NCI-H2196 treated with DMSO at 0.1 percent for 48 hours (cell line): Measurements from ENCODE around the gene TTLL5.
A peak's percentile ranks its signal among the peaks of the same experiment; 100 is the strongest.
"Not testable (repeated sequence)": the region's sequence is repeated elsewhere in the genome, so short reads cannot be mapped to it uniquely, and the experiment has no call there.

Experiments used
- DNase-seq: peaks from one replicate; lab custom pipeline; 2025; ENCODE audit not compliant: unreplicated experiment; lab: John Stamatoyannopoulos, UW

Gene TTLL5

DNA sequence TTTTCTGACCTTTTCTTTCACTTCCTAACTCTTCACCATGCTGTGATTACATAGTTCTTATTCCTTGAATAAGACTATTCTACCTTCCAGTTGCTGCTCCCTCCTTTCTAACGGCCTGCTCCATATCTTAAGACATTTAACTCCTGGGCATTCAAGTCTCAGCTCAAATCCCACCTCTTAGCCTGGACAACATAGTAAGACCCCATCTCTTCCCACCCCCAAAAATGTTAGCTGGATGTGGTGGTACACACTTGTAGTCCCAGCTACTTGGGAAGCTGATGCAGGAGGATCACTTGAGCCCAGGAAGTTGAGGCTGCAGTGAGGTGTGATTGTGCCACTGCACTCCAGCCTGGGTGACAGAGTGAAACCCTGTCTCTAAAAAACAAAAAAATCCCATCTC lies 11.3 kb upstream of the TTLL5 start:
- no peak for DNase-seq

DNA sequence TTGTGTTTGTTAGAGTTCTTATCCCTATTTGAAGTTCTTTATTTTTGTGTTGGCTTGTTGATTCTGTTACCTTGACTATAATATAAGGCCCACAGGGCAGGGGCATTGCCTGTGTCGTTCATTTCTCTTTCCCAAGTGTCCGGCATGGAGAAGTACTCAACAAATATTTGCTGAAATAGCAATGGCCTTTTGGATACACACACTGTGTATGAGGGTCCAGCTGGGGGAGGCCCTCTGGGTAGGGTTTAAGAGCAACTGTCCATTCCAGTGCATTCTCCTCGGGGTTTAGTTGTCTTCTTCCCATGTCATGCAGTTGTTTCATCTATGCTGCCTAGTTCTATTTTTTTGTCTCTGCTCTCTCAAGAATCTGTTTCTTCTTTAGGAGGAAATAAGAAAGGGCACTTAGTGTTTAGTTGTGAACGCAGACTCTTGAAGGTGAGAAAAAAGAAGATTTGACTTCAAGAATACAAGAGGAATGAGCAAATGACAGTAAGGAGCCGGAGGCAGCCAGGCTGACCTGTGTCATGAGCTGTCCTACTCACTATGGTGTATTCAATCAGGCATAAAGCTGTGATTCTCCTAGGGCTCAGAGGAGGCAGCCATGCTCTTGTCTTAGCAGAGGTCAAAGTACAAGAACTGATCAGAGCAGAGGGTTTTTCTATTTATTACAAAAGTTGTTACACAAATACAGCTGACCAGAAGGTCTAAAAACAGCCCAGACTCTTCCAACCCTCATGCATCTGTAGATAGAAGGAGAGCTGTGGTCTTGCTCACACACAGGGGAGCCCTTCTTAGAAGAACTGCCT lies 10.6 kb upstream of the TTLL5 start:
- no peak for DNase-seq

GRCh38 chr14:75653563-75653962 lies 7.5 kb upstream of the TTLL5 start:
- DNase-seq = no peak

GRCh38 chr14:75654127-75654732 lies 6.8 kb upstream of the TTLL5 start:
- DNase-seq = peak; percentile 45

GRCh38 chr14:75655235-75655634 lies 5.8 kb upstream of the TTLL5 start:
- DNase-seq = no peak

DNA sequence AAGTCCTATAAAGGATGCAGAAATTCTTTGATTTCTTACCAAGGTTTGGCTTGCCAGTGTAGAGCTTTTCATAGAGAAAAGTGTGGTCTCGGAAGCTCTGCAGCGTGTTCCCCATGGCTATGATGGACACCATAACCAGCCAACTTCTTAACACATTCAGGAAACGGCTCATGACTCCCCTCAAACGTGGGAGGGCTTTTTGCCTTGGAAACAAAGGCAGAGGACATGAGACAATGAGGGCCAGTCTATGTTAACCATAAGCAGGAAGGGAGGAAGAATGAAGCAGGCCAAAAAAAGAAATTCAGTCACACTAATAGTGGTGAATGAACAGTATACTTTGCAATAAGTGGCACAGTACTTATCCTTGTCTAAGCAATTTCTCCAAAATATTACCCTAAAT lies 3.7 kb upstream of the TTLL5 start:
- no peak for DNase-seq

GRCh38 chr14:75658957-75659356 lies 2.1 kb upstream of the TTLL5 start:
- no peak for DNase-seq

DNA sequence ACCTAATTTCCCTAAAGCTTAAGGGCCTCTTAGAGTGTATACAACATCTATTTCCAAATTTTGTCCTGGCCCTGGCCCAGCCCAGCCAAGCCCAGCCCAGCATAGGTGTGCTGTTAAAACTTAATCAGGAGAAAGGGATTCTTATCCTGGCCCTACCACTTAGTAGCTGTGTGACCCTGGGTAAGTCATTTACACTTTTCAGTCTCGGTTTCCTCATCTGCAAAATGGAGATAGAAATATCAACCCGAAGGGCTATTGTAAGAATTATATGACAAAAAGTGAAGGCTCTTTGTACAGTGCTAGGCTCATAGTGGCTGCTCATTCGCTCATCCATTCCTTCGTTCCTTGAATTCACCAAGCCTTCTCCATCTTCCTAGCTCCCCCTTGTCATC lies 812 bp upstream of the TTLL5 start:
- no peak for DNase-seq

DNA sequence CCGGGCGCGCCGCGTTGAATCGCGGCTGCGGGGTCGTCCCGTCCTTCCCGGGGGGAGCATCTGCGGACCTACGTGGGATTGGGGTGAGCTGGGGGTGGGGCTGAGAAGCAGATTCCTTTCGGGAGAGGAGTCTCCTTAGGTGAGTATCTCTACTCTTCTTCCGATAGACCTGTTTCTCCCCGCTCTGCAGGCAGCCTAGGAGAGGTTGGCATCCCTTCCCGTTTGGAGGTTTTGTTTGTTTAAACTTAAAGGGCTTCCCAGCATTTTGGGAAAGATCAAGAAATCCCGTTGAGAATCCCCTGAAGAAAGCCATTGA lies 411 bp downstream of the TTLL5 start:
- no peak for DNase-seq

DNA sequence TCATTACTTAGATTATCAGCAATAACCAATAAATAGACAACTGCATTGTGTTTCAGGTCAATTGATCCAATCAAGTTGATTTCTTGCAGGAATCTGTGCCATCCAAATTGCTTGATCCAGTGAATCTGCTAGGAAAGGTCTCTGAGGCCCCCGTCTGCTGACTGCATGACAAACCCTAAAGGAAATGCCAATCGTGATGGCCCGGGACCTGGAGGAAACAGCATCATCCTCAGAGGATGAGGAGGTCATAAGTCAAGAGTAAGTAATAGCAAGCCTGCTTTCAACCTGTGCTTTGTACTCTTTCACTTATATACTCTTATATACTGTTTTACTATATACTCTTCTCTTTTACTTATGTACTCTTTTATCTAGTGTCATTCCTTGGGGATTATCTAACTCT lies 1.9 kb downstream of the TTLL5 start:
- no peak for DNase-seq

DNA sequence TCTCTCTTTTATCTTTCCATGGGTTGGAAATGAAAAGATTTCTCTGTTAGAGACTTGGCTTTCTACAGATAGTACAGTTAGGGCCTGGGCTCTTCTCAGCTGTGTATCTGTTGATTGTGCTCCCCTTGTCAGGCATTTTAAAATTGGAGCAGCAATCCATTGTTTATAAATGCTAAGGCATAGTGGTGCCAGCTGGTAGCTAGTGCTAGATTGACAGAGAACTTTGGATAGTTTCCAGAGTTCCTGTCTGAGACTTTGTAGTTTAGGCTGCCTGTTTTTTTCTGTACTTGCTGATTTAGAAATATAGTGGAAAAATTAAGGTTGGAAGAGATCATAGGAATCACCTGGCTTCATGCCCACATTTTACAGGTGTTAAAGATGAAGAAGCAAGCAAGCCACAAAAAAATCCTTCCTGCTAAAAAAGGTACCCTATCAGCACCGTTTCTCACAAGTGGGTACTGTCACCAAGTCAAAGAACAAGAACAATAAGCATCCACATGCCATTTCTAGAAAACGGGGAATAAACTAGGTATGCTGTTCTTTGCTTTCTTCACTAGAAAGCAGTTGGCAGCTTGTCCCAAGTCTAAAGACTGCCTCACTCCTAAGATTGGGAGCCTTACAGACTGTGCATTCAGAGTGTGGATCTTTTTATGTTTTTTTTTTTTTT lies 6.2 kb downstream of the TTLL5 start:
- DNase-seq = no peak

DNA sequence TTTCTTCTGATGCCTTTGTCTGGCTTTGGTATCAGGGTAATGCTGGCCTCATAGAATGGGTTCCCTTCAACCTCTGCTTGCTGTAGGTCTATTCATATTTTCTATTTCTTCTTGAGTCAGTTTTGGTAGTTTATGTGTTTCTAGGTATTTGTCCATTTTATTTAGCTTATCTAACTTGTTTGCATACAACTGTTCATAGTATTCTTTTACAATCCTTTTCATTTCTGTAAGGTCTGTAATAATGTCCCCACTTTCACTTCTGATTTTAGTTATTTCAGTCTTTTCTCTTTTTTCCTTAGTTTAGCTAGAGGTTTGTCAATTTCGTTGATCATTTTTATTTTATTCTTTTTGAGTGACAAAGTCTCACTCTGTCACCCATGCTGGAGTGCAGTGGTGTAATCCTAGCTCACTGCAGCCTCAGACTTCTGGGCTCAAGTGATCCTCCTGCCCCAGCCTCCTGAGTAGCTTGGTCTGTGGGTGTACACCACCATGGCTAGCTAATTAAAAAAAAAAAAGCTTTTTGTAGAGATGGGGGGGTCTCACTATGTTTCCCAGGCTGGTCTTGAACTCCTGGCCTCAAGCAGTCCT lies 11.7 kb downstream of the TTLL5 start:
- DNase-seq = no peak

GRCh38 chr14:75673345-75674035 lies 12.4 kb downstream of the TTLL5 start:
- no peak for DNase-seq

- DNase-seq = no peak
These were observed 14.4 kb downstream of the TTLL5 start for GRCh38 chr14:75675265-75675960.

GRCh38 chr14:75685910-75686309 lies 24.9 kb downstream of the TTLL5 start:
- no peak for DNase-seq

DNA sequence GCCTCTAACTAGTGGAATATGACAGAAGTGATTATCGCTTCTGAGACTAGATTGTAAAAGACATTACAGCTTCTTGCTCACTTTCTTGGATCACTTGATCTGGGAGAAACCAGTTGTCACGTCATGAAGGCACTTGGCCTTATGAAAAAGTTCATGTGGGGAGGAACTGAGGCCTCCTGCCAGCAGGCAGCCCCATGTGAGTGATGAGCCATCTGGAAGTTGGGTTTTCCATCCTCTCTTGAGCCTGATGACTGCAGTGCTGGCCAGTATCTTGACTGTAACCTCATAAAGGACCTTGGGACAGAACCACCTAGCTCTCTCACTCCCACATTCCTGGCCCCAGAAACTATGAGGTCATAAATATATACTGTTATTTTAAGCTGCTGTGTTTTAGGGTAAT lies 28.0 kb downstream of the TTLL5 start:
- DNase-seq = no peak

DNA sequence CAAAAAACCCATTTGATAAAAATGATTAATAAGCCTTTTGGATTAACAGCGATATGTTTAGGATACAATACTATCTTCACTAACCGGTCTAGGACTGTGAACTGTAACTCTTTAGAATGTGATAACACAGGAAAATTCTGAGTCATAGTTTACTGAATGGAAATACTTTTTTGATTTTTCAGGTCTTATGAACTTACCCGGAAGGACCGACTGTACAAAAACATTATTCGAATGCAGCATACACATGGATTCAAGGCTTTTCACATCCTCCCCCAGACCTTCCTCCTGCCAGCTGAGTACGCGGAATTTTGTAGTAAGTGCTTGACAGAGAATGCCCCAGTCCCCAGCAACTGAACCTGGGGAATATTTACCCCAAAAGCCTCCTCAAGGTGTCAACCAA lies 29.0 kb downstream of the TTLL5 start:
- DNase-seq = no peak

DNA sequence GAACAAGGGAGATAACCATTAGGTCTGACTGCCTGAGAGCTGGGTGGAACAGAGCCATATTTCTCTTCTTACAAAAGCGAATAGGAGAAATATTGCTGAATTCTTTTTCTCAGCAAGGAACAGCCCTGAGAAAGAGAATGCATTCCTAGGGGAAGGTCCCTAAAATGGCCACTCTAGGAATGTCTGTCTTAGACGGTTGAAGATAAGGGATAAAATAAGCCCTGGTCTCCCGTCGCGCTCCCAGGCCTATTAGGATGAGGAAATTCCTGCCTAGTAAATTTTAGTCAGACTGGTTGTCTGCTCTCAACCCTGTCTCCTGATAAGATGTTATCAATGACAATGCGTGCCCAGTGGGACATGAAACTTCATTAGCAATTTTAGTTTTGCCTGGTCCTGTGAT lies 34.0 kb downstream of the TTLL5 start:
- not testable (repeated sequence) for DNase-seq

- DNase-seq = no peak
These were observed 36.3 kb downstream of the TTLL5 start for GRCh38 chr14:75697386-75697785.

DNA sequence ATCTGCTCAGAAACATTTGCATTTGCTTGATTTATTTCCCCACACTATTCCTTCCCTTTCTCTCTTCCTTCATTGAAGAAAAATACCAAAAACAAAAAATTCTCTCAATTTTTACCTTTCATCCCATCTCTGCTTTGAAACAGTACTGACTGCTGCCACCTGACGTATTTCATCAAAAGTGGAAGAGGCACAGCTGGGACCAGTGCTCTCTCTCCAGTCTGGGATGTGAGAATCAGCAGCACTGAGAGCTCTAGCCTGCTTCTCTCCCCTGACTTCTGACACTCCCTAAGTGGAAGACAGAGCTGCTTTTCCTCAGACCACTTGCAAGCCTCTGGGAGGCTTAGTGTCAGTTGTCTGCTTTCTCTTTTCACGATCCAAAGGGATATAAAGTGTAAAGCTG lies 36.9 kb downstream of the TTLL5 start:
- no peak for DNase-seq

DNA sequence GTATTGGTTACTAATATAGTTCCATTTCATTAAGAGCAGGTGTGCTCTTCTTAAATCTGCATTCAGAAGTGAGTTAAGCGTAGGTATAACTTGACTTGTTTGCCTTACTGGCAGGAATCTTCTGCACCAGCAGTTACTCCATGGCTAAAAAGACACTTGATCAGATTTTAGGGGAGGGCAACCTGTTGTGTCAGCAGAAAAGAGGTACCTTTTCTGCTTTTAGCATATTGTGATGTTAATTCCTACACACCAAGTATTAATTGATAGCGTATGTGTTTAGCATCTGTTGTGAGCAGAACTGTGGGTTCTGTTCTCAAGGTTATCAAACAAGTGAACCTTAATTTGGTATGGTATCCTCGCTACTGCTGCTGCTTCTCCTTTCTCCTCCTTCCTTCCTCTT lies 38.3 kb downstream of the TTLL5 start:
- DNase-seq = no peak
